MCF 10A (cell line): ENCODE data around the gene C17orf67. TPM values are rescaled to one million over a fixed set of nuclear protein-coding genes. Genes with fewer than 3 reads are reported as not detected.
A peak's percentile ranks its signal among the peaks of the same experiment; 100 is the strongest.

Experiments
- BruUV-seq: library from RNA; stranded (reverse); fragments of 400-500 nt; replicated peaks from 2 replicates; lab custom pipeline; 2021; lab: Mats Ljungman, UMichigan
- CTCF ChIA-PET: fragments of 300-600 bp; sonication (Branson Sonifier 250); formaldehyde crosslinking; extraction: SDS; loops from one replicate; lab custom pipeline; 2021; ENCODE audit warnings: antibody characterized with exemption, inconsistent platforms; lab: Yijun Ruan, JAX
- POLR2A ChIA-PET: fragments of 300-600, 350-650 bp; sonication (Branson Sonifier 250); formaldehyde crosslinking; extraction: SDS; loops from one replicate; lab custom pipeline; 2020; ENCODE audit warnings: antibody characterized with exemption, inconsistent platforms; lab: Yijun Ruan, JAX
- DNase-seq: peaks from one replicate; pipeline ENCODE4 v3.0.0-alpha.2; 2018; ENCODE audit not compliant: unreplicated experiment
- H3K27ac Mint-ChIP-seq: one replicate; pipeline ENCODE4 v1.8.0; 2022; ENCODE audit warnings: mild to moderate bottlenecking, low read depth, mixed read lengths; ENCODE audit not compliant: unreplicated experiment
- H3K27me3 Mint-ChIP-seq: one replicate; pipeline ENCODE4 v1.8.0; 2022; ENCODE audit warnings: mixed read lengths; ENCODE audit not compliant: insufficient read depth, unreplicated experiment
- H3K36me3 Mint-ChIP-seq: one replicate; pipeline ENCODE4 v1.8.0; 2022; ENCODE audit warnings: mild to moderate bottlenecking, moderate library complexity, mixed read lengths; ENCODE audit not compliant: insufficient read depth, unreplicated experiment
- H3K4me1 Mint-ChIP-seq: one replicate; pipeline ENCODE4 v1.8.0; 2022; ENCODE audit warnings: mixed read lengths; ENCODE audit not compliant: insufficient read depth, unreplicated experiment
- H3K4me3 Mint-ChIP-seq: one replicate; pipeline ENCODE4 v1.8.0; 2022; ENCODE audit warnings: mild to moderate bottlenecking, moderate library complexity, mixed read lengths; ENCODE audit not compliant: unreplicated experiment
- H3K9me3 Mint-ChIP-seq: one replicate; pipeline ENCODE4 v1.8.0; 2022; ENCODE audit warnings: mixed read lengths; ENCODE audit not compliant: unreplicated experiment
- CTCF ChIP-seq: fragments of 200-600 bp; IDR thresholded peaks from one replicate; pipeline ENCODE4 v1.8.0; 2022; ENCODE audit warnings: antibody characterized with exemption, mild to moderate bottlenecking; ENCODE audit not compliant: unreplicated experiment
- intact Hi-C: fragments of 100-400 bp; cut with micrococcal nuclease; formaldehyde crosslinking; loops from 2 replicates; pipeline ENCODE4 v1.14.1; 2022
- total RNA-seq: library from RNA; stranded (reverse); gene quantifications from 2 replicates; pipeline ENCODE4 v1.2.3, GENCODE V29; 2022

Gene C17orf67
- total RNA-seq, 1 experiment from 2014 or later, result 3.3 TPM

DNA sequence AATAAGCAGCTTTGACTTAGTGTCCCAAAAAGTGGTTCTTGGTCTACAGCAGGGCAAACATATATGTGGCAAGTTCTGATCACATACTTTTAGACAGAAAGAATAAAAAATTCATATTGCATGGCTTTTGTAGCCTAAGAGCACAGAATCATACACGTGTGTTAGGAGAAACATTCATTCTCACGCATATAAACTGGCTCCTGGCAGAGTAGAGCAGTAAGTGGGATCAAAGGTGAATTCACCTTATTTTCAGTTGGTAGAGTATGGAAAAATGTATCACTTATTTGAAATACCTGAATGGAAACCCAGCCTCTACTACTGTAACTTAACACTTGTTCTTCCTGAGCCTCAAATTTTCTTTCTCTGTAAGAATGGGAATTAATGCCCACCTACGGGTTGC is 35.0 kb upstream of the C17orf67 start:
- no peak for TF ChIP-seq CTCF
- no peaks in the 10 kb centered on the region for H3K27me3 Mint-ChIP-seq
- no peaks in the 10 kb centered on the region for H3K9me3 Mint-ChIP-seq
- ChIA-PET CTCF (interaction anchor here (1.1 kb wide), 1 partner anchor 49 kb away, joined by 5 read pairs; no protein-coding TSS in a partner anchor), POLR2A (interaction anchor here (0.9 kb wide), 1 partner anchor 15 kb away, joined by 3 read pairs; no protein-coding TSS in a partner anchor)
- no peak overlapping the region for H3K4me3 Mint-ChIP-seq
- no peak overlapping the region for H3K27ac Mint-ChIP-seq
- BruUV-seq, result no TSS peak
- intact Hi-C loops, result no loop called here
- H3K4me1 Mint-ChIP-seq, result no peaks in the 10 kb centered on the region
- peaks cover 25% of the 10 kb centered on the region for H3K36me3 Mint-ChIP-seq
- DNase-seq, result no peak

DNA sequence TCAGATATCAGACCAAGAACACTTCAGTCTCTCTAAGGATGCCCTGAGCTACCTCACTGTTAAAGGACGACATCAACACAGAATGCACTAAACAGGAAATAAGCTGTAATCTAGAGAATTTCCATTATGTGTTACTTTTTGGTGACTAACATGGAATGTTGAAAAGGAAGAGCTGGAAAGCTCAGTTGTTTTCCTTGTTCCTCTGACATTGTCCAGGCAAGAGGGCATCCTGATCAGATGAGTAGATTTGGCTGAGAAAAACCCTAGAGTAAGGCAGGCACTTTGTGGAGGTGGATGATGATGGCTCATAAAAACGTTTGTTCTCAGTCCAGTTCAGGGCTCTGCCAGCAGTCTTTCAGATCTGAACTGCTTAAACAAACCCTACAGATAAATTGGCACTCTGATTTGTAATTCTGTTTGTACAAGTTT is 34.2 kb upstream of the C17orf67 start:
- Mint-ChIP-seq H3K27ac (no peak overlapping the region), H3K9me3 (no peaks in the 10 kb centered on the region), H3K4me1 (no peaks in the 10 kb centered on the region), H3K4me3 (no peak overlapping the region), H3K36me3 (peaks cover 27% of the 10 kb centered on the region), H3K27me3 (no peaks in the 10 kb centered on the region)
- ChIA-PET POLR2A (interaction anchor here (0.9 kb wide), 1 partner anchor 15 kb away, joined by 3 read pairs; no protein-coding TSS in a partner anchor), CTCF (interaction anchor here (0.6 to 1.1 kb wide), 4 partner anchors 21 to 71 kb away, joined by 3 to 5 read pairs (median 3); no protein-coding TSS in a partner anchor)
- no peak for TF ChIP-seq CTCF
- no TSS peak for BruUV-seq
- no peak for DNase-seq
- intact Hi-C loops, result no loop called here

DNA sequence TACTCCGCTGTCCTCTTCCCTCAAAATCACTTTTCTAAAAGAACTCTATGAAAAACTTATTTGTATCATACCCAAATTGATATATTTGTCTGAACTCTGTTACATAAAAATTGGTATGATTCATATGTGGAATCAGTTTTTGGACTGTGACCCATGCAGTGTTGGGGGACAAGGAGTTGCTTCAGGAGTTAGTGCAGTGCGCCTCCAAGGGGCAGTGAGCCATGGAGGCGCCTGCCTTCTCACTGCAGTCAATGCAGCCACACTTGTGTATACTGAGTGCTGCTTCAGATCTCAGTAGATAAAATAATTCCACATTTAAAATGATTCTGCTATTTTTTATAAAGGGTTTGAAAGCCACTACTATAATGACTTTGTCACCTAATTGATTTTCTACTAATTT is 32.8 kb upstream of the C17orf67 start:
- intact Hi-C loops, result no loop called here

GRCh38 chr17:56866076-56866475 is 32.4 kb upstream of the C17orf67 start:
- H3K9me3 Mint-ChIP-seq, result no peaks in the 10 kb centered on the region
- H3K27ac Mint-ChIP-seq, result no peak overlapping the region
- H3K27me3 Mint-ChIP-seq, result no peaks in the 10 kb centered on the region
- DNase-seq, result no peak
- CTCF ChIA-PET, result no interaction called here
- peaks cover 40% of the 10 kb centered on the region for H3K36me3 Mint-ChIP-seq
- intact Hi-C loops, result no loop called here
- BruUV-seq, result no TSS peak
- H3K4me1 Mint-ChIP-seq, result no peaks in the 10 kb centered on the region
- TF ChIP-seq CTCF, result no peak
- no peak overlapping the region for H3K4me3 Mint-ChIP-seq
- POLR2A ChIA-PET, result interaction anchor here (0.6 kb wide), 1 partner anchor 51 kb away, joined by 4 read pairs; no protein-coding TSS in a partner anchor

More for the DNA sequence above, 32.8 kb upstream of the C17orf67 start:
- BruUV-seq, result no TSS peak
- Mint-ChIP-seq H3K4me3 (no peak overlapping the region), H3K36me3 (peaks cover 39% of the 10 kb centered on the region), H3K27ac (no peak overlapping the region), H3K4me1 (no peaks in the 10 kb centered on the region), H3K27me3 (no peaks in the 10 kb centered on the region), H3K9me3 (no peaks in the 10 kb centered on the region)
- peak; percentile 9 for DNase-seq
- ChIA-PET CTCF (no interaction called here), POLR2A (interaction anchor here (0.6 kb wide), 1 partner anchor 51 kb away, joined by 4 read pairs; no protein-coding TSS in a partner anchor)
- TF ChIP-seq CTCF, result no peak
